ENCODE data around the gene CSNK1G1.

CSNK1G1 gene

DNA sequence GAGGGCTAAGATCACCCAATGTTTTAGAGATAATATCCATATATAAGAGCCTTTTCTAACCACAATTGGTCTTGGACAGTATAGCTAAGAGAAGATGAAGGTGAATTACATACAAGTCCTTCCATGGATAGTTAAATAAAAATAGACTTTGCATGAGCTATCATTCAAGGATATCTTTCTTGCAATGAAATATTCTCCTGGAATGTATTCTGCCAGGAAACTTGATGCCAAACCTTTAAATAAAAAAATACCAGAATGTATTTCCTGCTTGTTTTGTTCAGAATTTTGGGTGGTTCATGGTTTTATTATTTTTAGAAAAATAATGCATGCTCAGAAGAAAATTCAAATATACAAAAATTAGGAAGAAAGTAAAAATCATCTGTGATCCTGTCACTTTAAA lies 104.3 kb downstream of the CSNK1G1 start:
- DNase-seq: no peak
- in situ Hi-C loops (cut with HindIII; ENCODE audit: low pct_ligation_motif_present, low pct_unique_long_range_greater_than_20kb, low sequenced_read_pairs): no loop called here

- in situ Hi-C loops (cut with HindIII; ENCODE audit: low pct_ligation_motif_present, low pct_unique_long_range_greater_than_20kb, low sequenced_read_pairs): no loop called here
- DNase-seq: no peak
Measured at GRCh38 chr15:64251121-64251520, 104.9 kb downstream of the CSNK1G1 start.

DNA sequence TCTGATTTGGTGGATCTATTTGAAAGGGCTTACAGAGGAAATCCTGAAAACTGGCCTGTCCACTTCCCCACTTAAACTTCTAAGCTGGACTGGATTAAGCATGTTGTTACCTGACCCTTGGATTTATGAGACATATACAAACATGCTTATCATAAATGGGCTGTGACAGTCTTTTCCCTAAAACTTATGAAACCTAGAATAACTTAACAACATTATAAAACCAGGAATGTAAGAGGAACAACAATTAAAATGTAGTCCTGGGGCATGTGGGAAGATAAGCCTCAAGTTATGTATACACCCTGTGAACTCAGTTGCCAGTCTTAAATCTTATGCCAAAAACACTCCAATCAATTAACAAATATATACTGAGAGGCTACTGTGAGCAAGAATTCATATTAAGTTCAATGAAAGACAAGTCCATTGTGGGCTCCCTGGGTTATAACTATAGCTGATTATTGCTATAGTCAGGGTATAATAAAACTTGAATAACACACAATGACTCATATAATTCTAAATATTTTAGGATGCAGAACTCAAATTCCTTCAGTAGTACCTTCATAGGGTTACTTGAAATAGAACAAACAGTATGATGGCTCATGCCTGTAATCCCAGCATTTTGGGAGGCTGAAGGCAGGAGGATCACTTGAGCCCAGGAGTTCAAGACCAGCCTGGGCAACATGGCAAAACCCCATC lies 105.9 kb downstream of the CSNK1G1 start:
- no peak for DNase-seq
- in situ Hi-C loops (cut with HindIII; ENCODE audit: low pct_ligation_motif_present, low pct_unique_long_range_greater_than_20kb, low sequenced_read_pairs): no loop called here

DNA sequence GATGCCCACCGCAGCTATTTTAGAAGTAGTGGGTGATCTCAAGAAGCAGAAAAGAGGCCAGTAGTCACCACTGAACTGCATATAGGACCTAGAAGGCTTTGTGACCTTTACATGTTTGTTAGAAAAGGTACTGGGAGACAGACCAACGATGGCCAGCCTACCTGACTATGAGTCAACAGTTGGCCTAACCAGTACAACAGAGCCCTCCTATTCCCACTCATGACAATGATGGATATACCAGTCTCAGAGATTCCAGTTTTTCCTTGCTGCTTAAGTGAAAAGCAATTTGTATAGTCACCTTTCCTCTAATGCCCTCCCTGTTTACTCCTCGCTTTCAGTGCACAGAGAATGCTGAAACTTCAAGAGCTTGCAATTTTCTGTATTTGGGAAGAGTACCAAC lies 106.6 kb downstream of the CSNK1G1 start:
- DNase-seq: no peak
- in situ Hi-C loops (cut with HindIII; ENCODE audit: low pct_ligation_motif_present, low pct_unique_long_range_greater_than_20kb, low sequenced_read_pairs): no loop called here

DNA sequence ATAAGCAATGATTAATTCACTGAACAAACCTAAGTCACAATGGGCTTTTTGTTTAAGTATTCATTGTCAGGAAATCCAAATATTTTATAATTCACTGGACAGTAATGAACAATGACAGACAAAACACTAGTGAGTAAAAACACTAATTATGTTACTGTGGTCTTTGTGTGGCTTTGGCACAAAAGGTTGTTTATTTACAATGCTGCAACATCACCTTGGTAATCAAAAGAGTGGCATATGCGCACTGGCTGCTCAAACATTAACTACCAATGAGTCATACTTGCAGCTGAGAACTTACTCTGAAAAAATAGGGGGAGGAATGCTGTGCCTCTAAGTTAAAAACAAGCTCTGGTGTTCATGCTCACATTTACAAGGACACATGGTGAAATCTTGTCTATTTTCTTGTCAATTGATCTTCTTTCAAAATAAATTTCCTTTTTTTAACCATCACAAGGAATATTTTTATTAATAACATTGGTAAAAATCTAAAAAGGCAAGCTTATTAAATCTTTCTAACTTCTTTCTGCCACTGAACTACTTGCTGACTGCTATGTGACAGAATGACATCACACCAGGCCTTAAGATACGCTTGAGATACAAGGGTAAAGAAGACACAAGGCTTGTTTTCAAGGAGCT lies 107.9 kb downstream of the CSNK1G1 start:
- in situ Hi-C loops (cut with HindIII; ENCODE audit: low pct_ligation_motif_present, low pct_unique_long_range_greater_than_20kb, low sequenced_read_pairs): no loop called here
- DNase-seq: peak; percentile 87

DNA sequence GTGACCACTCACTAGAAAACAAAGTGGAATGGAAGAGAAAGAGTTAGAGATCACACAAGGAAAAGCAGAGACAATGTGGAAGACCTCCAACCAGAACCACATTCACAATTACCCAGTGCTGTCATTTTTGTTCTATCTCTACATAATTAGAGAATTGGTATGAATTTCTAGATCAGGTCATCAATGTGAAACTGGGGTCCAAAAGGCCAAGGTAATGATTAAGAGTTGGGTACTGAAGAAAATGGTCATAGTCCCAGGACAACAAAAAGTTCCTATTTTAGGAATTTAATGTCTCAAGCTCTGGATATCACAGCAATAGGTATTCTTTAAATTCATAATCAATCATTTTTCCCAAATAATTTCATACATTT lies 108.5 kb downstream of the CSNK1G1 start:
- in situ Hi-C loops (cut with HindIII; ENCODE audit: low pct_ligation_motif_present, low pct_unique_long_range_greater_than_20kb, low sequenced_read_pairs): no loop called here
- peak; percentile 18 for DNase-seq

DNA sequence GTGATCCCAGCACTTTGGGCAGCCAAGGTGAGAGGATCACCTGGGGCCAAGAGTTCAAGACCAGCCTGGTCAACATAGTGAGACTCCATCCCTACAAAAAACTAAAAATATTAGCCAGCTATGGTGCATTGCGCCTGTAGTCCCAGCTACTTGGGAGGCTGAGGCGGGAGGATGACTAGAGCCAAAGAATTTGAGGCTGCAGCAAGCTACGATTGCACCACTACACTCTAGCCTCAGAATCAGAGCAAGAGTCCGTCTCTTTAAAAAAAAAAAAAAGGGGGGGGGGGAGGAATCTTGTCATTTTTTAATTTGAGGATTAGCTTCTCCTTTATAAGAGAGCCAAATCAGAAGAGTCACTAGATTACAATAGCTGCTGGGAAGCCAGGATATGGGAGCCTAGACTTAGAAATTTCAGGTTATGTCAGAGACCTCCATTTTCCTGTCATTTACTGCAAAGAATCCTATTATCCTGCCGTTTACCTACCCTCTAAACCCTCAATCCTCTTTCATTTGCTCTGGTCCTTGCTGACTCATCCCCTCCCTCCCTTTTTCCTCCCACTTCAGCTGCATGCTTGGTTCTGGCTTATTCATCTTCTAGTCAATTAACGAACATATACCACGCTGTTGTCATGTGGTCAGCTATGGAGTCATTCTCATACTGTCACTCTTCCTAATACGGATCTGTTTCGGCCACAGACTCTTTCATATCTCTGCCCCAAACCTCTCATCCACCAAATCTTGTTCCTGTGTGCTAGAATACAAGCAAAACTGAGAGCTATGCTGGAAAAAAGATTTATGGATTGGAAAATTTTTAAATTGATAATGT lies 109.4 kb downstream of the CSNK1G1 start:
- peak; percentile 87 for DNase-seq
- in situ Hi-C loops (cut with HindIII; ENCODE audit: low pct_ligation_motif_present, low pct_unique_long_range_greater_than_20kb, low sequenced_read_pairs): no loop called here

DNA sequence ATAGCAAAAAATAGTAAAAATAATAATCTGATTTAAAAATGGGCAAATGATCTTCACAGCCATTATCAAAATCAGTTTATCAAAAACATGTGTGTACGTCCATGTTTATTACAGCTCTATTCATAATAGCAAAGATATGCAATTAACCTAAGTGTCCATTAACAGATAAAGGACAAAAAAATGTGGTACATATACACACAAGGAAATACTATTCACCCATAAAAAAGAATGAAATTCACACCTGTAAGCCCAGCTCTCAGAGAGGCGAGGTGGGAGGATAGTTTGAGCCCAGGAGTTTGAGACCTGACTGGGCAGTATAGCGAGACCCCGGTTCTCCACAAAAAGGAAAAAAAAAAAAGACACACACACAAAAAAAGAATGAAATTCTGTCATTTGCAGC lies 110.6 kb downstream of the CSNK1G1 start:
- in situ Hi-C loops (cut with HindIII; ENCODE audit: low pct_ligation_motif_present, low pct_unique_long_range_greater_than_20kb, low sequenced_read_pairs): no loop called here
- no peak for DNase-seq

DNA sequence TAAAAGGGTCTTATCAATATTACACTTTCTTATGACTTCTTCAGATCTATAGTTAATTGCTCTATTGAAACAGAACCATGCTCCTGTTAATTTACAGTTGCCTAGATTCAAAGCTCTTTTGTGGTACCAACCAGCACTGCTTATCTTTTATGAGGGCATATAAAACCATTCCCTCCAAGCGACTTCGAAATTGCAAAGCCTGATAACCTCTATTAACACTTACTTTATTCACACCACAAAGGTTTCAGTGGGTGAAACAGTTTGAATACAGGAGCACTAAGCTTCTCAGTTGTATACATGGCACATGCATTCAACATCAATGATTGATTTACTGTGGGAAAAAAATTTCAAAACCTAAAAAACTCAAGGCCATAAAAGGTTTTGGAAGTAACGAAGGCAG lies 118.3 kb downstream of the CSNK1G1 start:
- in situ Hi-C loops (cut with HindIII; ENCODE audit: low pct_ligation_motif_present, low pct_unique_long_range_greater_than_20kb, low sequenced_read_pairs): no loop called here
- DNase-seq: no peak

- in situ Hi-C loops (cut with HindIII; ENCODE audit: low pct_ligation_motif_present, low pct_unique_long_range_greater_than_20kb, low sequenced_read_pairs): no loop called here
Measured at GRCh38 chr15:64236156-64236894, 119.6 kb downstream of the CSNK1G1 start.

DNA sequence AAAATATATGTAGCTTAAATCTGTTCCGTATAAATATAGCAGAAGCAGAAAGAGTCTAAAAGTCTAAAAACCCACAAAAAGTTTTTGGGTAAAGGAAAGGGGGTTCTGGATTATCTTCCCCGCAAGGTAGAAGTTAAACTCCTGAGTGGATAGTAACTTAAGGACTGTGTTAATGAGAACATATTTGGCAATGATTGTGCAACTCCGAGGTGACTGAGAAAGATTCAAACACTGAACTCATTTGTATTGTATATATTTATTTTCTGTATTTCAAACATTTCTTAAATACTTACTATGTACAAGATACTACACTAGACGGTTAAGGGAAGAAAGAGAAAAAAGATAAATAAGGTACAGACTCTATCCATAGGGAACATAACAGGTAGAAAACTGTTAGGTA lies 120.4 kb downstream of the CSNK1G1 start:
- in situ Hi-C loops (cut with HindIII; ENCODE audit: low pct_ligation_motif_present, low pct_unique_long_range_greater_than_20kb, low sequenced_read_pairs): no loop called here
- no peak for DNase-seq

More at GRCh38 chr15:64236156-64236894, 119.6 kb downstream of the CSNK1G1 start:
- DNase-seq: no peak

DNA sequence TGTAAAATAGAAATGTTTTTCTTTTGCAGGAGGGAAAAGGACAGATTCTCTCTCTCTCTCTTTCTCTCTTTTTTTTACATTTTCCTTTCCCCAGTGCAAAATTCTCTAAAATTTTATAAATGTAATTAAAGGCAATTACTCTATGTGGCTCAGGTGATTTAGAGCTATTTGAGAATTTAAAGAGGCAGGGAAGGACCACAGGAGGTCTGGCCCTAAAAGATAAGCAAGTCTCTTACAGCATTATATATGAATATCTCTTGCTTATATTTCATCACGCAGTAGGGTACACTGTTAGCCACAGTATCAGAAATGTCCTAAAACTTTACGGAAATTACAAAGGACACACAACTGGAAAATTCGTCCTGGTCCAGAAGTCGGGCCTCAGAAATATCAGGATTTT lies 122.7 kb downstream of the CSNK1G1 start:
- DNase-seq: no peak
- in situ Hi-C loops (cut with HindIII; ENCODE audit: low pct_ligation_motif_present, low pct_unique_long_range_greater_than_20kb, low sequenced_read_pairs): no loop called here

GRCh38 chr15:64232400-64232799 lies 123.6 kb downstream of the CSNK1G1 start:
- in situ Hi-C loops (cut with HindIII; ENCODE audit: low pct_ligation_motif_present, low pct_unique_long_range_greater_than_20kb, low sequenced_read_pairs): no loop called here
- peak; percentile 88 for DNase-seq

- DNase-seq: no peak
- in situ Hi-C loops (cut with HindIII; ENCODE audit: low pct_ligation_motif_present, low pct_unique_long_range_greater_than_20kb, low sequenced_read_pairs): no loop called here
Measured at GRCh38 chr15:64229129-64229724, 126.7 kb downstream of the CSNK1G1 start.

DNA sequence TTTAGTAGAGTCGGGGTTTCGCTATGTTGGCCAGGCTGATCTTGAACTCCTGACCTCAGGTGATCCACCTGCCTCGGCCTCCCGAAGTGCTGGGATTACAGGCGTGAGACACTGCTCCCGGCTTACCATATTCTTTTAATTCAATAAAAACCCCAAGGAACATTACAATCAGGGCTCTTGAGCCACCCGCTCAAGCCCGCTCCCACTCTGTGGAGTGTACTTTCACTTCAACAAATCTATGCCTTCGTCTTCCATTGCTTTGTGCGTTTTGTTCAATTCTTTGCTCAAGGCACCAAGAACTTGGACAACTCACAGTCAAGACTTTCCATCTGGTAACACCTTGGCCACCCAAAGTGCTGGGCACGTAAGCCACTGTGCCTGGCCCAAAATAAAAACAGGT lies 130.2 kb downstream of the CSNK1G1 start:
- no peak for DNase-seq
- in situ Hi-C loops (cut with HindIII; ENCODE audit: low pct_ligation_motif_present, low pct_unique_long_range_greater_than_20kb, low sequenced_read_pairs): no loop called here

DNA sequence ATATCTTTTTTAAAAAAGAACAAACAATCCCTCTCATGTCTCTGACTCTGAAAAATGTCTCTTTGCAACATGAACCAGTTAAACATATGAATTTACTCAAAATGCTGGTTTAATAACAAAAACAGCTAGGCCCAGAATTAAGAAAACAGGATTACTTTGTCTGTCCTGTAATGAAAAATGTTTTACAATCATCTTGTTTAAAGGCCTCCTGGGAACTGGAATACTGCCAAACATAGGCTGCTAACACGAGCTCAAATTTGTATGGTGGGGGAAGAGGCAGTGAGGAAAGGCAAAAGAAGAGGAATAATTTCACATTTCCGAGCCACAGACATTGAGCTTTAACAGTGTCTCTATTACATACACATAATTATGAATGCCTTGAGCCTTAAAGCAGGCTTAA lies 131.5 kb downstream of the CSNK1G1 start:
- in situ Hi-C loops (cut with HindIII; ENCODE audit: low pct_ligation_motif_present, low pct_unique_long_range_greater_than_20kb, low sequenced_read_pairs): no loop called here
- DNase-seq: no peak

GRCh38 chr15:64223882-64224281 lies 132.1 kb downstream of the CSNK1G1 start:
- in situ Hi-C loops (cut with HindIII; ENCODE audit: low pct_ligation_motif_present, low pct_unique_long_range_greater_than_20kb, low sequenced_read_pairs): no loop called here
- no peak for DNase-seq

DNA sequence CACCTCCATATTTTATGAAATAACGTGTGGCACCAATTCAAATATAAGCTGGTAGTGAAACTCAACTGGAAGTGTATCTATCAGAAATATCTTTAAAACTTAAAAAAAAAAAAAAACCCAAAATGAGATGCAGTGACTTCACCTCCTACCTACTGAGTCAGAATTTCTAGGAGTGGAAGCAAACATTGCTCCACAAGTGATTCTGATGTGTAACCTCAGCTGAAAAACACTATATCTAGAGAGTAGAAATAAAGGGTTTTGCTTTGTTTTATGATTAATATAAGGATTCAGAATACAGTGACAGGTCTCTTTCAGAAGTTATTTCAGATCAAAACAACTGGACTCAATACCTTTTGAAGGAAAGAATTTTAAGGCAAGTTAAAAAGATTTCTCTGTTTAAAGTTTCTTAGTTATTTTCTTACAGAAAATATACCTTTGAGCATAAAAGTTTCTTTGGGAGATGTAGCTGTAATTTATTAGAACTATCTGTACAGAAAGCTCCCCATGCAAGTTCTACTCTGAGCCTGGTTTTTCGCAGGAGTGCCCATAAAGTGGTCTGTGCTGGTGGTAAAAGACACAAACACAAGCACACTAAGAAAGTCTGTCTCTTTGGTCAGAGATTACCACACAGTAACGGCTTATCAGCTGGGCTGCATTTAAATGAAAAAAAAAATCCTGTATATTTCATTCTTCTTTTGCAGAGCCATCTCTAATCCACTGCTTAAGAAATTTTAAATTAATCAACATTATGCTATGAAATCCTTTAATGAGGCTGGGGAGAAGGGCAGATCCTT lies 133.2 kb downstream of the CSNK1G1 start:
- in situ Hi-C loops (cut with HindIII; ENCODE audit: low pct_ligation_motif_present, low pct_unique_long_range_greater_than_20kb, low sequenced_read_pairs): no loop called here

More for the DNA sequence above, 133.2 kb downstream of the CSNK1G1 start:
- DNase-seq: no peak
